OCI-LY3 (cell line): ENCODE measurements around the gene ISY1.
"Not testable (repeated sequence)": the region's sequence is repeated elsewhere in the genome, so short reads cannot be mapped to it uniquely, and the experiment has no call there.

ENCODE experiments used
- H2AFZ ChIP-seq: fragments of 200-600, 300-600 bp; shearing (Covaris generic); 2 replicates; pipeline ENCODE4 v1.6.0; 2014; ENCODE audit warnings: antibody characterized with exemption, low read depth, low read length
- H3K27ac ChIP-seq: fragments of 200-600, 300-600 bp; sonication (generic); 2 replicates; pipeline ENCODE4 v1.5.1; 2014; ENCODE audit warnings: mild to moderate bottlenecking, low read length, moderate library complexity, mixed read lengths
- H3K27me3 ChIP-seq: fragments of 200-600, 300-600 bp; sonication (generic); 2 replicates; pipeline ENCODE4 v1.6.1; 2014; ENCODE audit warnings: low read depth, low read length, mixed read lengths
- H3K36me3 ChIP-seq: fragments of 200-600, 300-600 bp; sonication (generic); replicated peaks from 2 replicates; pipeline ENCODE3; 2014; ENCODE audit warnings: low read depth, low read length, mixed read lengths
- H3K4me1 ChIP-seq: fragments of 300-600, 200-600 bp; sonication (generic); 2 replicates; pipeline ENCODE4 v1.6.1; 2014; ENCODE audit warnings: low read length, mixed read lengths
- H3K4me2 ChIP-seq: fragments of 200-600, 300-600 bp; sonication (generic); 2 replicates; pipeline ENCODE4 v1.6.1; 2014; ENCODE audit warnings: low read length, mixed read lengths
- H3K4me3 ChIP-seq: fragments of 300-600, 200-600 bp; sonication (generic); 2 replicates; pipeline ENCODE4 v1.5.1; 2014; ENCODE audit warnings: antibody characterized with exemption, mild to moderate bottlenecking, low read length, moderate library complexity
- H3K79me2 ChIP-seq: fragments of 300-600, 200-600 bp; shearing (Covaris generic); 2 replicates; pipeline ENCODE4 v1.6.1; 2014; ENCODE audit warnings: mild to moderate bottlenecking, low read length, mixed read lengths
- H3K9ac ChIP-seq: fragments of 300-600, 200-600 bp; shearing (Covaris generic); 2 replicates; pipeline ENCODE4 v1.6.0; 2014; ENCODE audit warnings: mild to moderate bottlenecking, low read length, moderate library complexity
- H3K9me3 ChIP-seq: fragments of 200-600, 300-600 bp; shearing (Covaris generic); 2 replicates; pipeline ENCODE4 v1.6.1; 2014; ENCODE audit warnings: low read length, mixed read lengths; ENCODE audit not compliant: insufficient read depth
- H4K20me1 ChIP-seq: fragments of 200-600, 300-600 bp; sonication (generic); 2 replicates; pipeline ENCODE4 v1.6.1; 2016; ENCODE audit warnings: low read length, mixed read lengths; ENCODE audit not compliant: insufficient read depth
- CTCF ChIP-seq: fragments of 200-600, 300-600 bp; sonication (generic); IDR thresholded peaks from 2 replicates; pipeline ENCODE4 v1.5.1; 2014; ENCODE audit warnings: antibody characterized with exemption, low read length, low read depth
- EZH2phosphoT487 ChIP-seq: fragments of 200-600 bp; shearing (Covaris generic); IDR thresholded peaks from 2 replicates; pipeline ENCODE4 v1.6.1; 2018; ENCODE audit warnings: antibody characterized with exemption, mixed run types, low read depth

Gene ISY1

GRCh38 chr3:129176051-129176450 lies 15.2 kb upstream of the ISY1 start:
- H4K20me1 ChIP-seq = peaks cover 100% of the 10 kb centered on the region
- peaks cover 100% of the 10 kb centered on the region for H3K79me2 ChIP-seq
- peaks cover 66% of the 10 kb centered on the region for H3K36me3 ChIP-seq
- no peak overlapping the region for H3K27ac ChIP-seq
- H3K27me3 ChIP-seq = no peaks in the 10 kb centered on the region
- TF ChIP-seq CTCF = no peak
- no peak for TF ChIP-seq EZH2phosphoT487
- no peak overlapping the region for H2AFZ ChIP-seq
- H3K4me2 ChIP-seq = no peak overlapping the region
- peaks cover 44% of the 10 kb centered on the region for H3K4me1 ChIP-seq
- no peak overlapping the region for H3K4me3 ChIP-seq
- no peak overlapping the region for H3K9ac ChIP-seq
- no peaks in the 10 kb centered on the region for H3K9me3 ChIP-seq

GRCh38 chr3:129173725-129174124 lies 12.9 kb upstream of the ISY1 start:
- peaks cover 97% of the 10 kb centered on the region for H3K79me2 ChIP-seq
- peaks cover 71% of the 10 kb centered on the region for H3K36me3 ChIP-seq
- H2AFZ ChIP-seq = no peak overlapping the region
- H3K27me3 ChIP-seq = no peaks in the 10 kb centered on the region
- no peak overlapping the region for H3K9ac ChIP-seq
- peak overlapping the region; percentile 25 for H3K4me2 ChIP-seq
- 0 out of 2 replicates have a peak overlapping the region, but pooled peaks have one; percentile 9 for H3K27ac ChIP-seq
- TF ChIP-seq EZH2phosphoT487 (no peak), CTCF (no peak)
- H3K4me1 ChIP-seq = peaks cover 24% of the 10 kb centered on the region
- H4K20me1 ChIP-seq = peaks cover 96% of the 10 kb centered on the region
- no peaks in the 10 kb centered on the region for H3K9me3 ChIP-seq
- H3K4me3 ChIP-seq = no peak overlapping the region

DNA sequence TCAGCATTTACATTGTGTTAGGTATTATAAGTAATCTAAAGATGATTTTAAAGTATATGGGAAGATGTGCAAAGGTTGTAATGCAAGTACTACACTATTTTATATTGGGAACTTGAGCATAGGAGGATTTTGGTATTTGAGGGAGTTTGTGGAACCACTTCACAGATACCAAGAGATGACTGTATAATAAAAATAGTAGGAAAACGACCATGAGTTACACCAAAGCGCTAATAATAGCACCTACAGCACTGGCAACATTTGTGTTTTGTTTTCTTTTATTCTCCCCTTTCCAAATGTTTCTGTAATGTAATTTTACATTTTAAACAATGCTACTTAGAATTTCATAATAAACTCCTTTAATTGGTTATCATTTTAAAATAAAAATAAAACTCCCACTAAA lies 12.3 kb upstream of the ISY1 start:
- no peak for TF ChIP-seq CTCF
- no peak for TF ChIP-seq EZH2phosphoT487

GRCh38 chr3:129166579-129167332 lies 5.9 kb upstream of the ISY1 start:
- H3K36me3 ChIP-seq = peaks cover 46% of the 10 kb centered on the region
- no peak for TF ChIP-seq CTCF
- TF ChIP-seq EZH2phosphoT487 = no peak
- H3K9ac ChIP-seq = no peak overlapping the region
- no peak overlapping the region for H3K4me3 ChIP-seq
- H3K4me1 ChIP-seq = peaks cover 8% of the 10 kb centered on the region; the same call in 1 of the 2 replicates
- no peak overlapping the region for H3K4me2 ChIP-seq
- H4K20me1 ChIP-seq = peaks cover 33% of the 10 kb centered on the region
- no peak overlapping the region for H2AFZ ChIP-seq
- no peaks in the 10 kb centered on the region for H3K27me3 ChIP-seq
- H3K79me2 ChIP-seq = peaks cover 50% of the 10 kb centered on the region
- H3K9me3 ChIP-seq = no peaks in the 10 kb centered on the region
- H3K27ac ChIP-seq = no peak overlapping the region

More for the DNA sequence above, 12.3 kb upstream of the ISY1 start:
- Histone ChIP-seq H3K27me3 (no peaks in the 10 kb centered on the region), H3K36me3 (peaks cover 68% of the 10 kb centered on the region), H3K27ac (no peak overlapping the region), H3K4me2 (no peak overlapping the region), H3K9ac (no peak overlapping the region), H3K79me2 (peaks cover 93% of the 10 kb centered on the region), H3K4me1 (peaks cover 20% of the 10 kb centered on the region), H3K4me3 (no peak overlapping the region), H2AFZ (no peak overlapping the region), H3K9me3 (no peaks in the 10 kb centered on the region), H4K20me1 (peaks cover 91% of the 10 kb centered on the region)

DNA sequence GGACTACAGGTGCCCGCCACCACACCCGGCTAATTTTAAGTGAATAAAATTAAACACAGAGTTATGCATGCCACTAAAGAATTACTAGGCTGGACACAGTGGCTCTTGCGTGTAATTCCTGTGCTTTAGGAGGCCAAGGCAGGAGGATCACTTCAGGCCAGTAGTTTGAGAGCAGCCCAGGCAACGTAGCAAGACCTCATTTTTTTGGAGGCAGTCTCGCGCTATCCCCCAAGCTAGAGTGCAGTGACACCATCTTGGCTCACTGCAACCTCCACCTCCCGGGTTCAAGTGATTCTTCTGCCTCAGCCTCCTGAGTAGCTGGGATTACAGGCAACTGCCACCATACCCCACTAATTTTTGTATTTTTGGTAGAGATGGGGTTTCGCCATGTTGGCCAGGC lies 4.7 kb upstream of the ISY1 start:
- Histone ChIP-seq H3K36me3 (peaks cover 36% of the 10 kb centered on the region), H4K20me1 (peaks cover 21% of the 10 kb centered on the region), H3K79me2 (peaks cover 40% of the 10 kb centered on the region)
- not testable (repeated sequence) for H3K27ac ChIP-seq, H3K27me3 ChIP-seq, H3K4me1 ChIP-seq, H3K9ac ChIP-seq, H3K4me2 ChIP-seq, H3K4me3 ChIP-seq, H3K9me3 ChIP-seq, H2AFZ ChIP-seq
